H9 (cell line): ENCODE data around the gene RB1. TPM values are rescaled to one million over a fixed set of nuclear protein-coding genes. Genes with fewer than 3 reads are reported as not detected.

Experiments
- DNase-seq: peaks from one replicate; pipeline ENCODE4 v3.0.0-alpha.2; 2017
- H2AFZ ChIP-seq: one replicate; pipeline ENCODE4 v1.6.1; 2013; ENCODE audit warnings: mild to moderate bottlenecking, low read length, control low read depth, moderate library complexity
- H2AK5ac ChIP-seq: 2 replicates; pipeline ENCODE4 v1.6.1; 2013; ENCODE audit warnings: low read length, control low read depth, mixed read lengths; ENCODE audit not compliant: insufficient read length
- H2BK120ac ChIP-seq: one replicate; pipeline ENCODE4 v1.6.1; 2013; ENCODE audit warnings: low read depth, mild to moderate bottlenecking, low read length, control low read depth, inconsistent platforms; ENCODE audit not compliant: poor library complexity, severe bottlenecking
- H2BK12ac ChIP-seq: 2 replicates; pipeline ENCODE4 v1.6.1; 2013; ENCODE audit warnings: low read length, control low read depth, mixed read lengths, low read depth; ENCODE audit not compliant: insufficient read length
- H2BK15ac ChIP-seq: 2 replicates; pipeline ENCODE4 v1.6.1; 2013; ENCODE audit warnings: low read depth, low read length, control low read depth
- H2BK20ac ChIP-seq: one replicate; pipeline ENCODE4 v1.6.1; 2013; ENCODE audit warnings: low read depth, mild to moderate bottlenecking, low read length, control low read depth, inconsistent platforms; ENCODE audit not compliant: poor library complexity, severe bottlenecking
- H2BK5ac ChIP-seq: 2 replicates; pipeline ENCODE4 v1.6.1; 2013; ENCODE audit warnings: low read length, control low read depth, mixed read lengths; ENCODE audit not compliant: insufficient read length
- H3K14ac ChIP-seq: 2 replicates; pipeline ENCODE4 v1.6.1; 2013; ENCODE audit warnings: low read length, control low read depth; ENCODE audit not compliant: insufficient read depth
- H3K18ac ChIP-seq: 2 replicates; pipeline ENCODE4 v1.6.1; 2013; ENCODE audit warnings: low read depth, mild to moderate bottlenecking, mixed read lengths, low read length, control low read depth; ENCODE audit not compliant: insufficient read length
- H3K23ac ChIP-seq: 2 replicates; pipeline ENCODE4 v1.6.1; 2013; ENCODE audit warnings: low read length, control low read depth, mixed read lengths, low read depth; ENCODE audit not compliant: insufficient read length
- H3K23me2 ChIP-seq: 2 replicates; pipeline ENCODE4 v1.6.1; 2013; ENCODE audit warnings: low read depth, mild to moderate bottlenecking, mixed read lengths, low read length, control low read depth; ENCODE audit not compliant: insufficient read length, poor library complexity, severe bottlenecking
- H3K27ac ChIP-seq: 2 replicates; pipeline ENCODE4 v1.5.1; 2013; ENCODE audit warnings: low read length, control low read depth, mixed read lengths, low read depth; ENCODE audit not compliant: insufficient read length
- H3K27me3 ChIP-seq: 2 replicates; pipeline ENCODE4 v1.6.1; 2013; ENCODE audit warnings: low read length, control low read depth, inconsistent platforms; ENCODE audit not compliant: insufficient read depth
- H3K4ac ChIP-seq: 2 replicates; pipeline ENCODE4 v1.6.1; 2013; ENCODE audit warnings: low read depth, mild to moderate bottlenecking, control low read depth, inconsistent platforms, low read length, moderate library complexity
- H3K4me1 ChIP-seq: 2 replicates; pipeline ENCODE4 v1.6.1; 2013; ENCODE audit warnings: low read length, control low read depth, inconsistent platforms; ENCODE audit not compliant: insufficient read depth
- H3K4me2 ChIP-seq: 2 replicates; pipeline ENCODE4 v1.6.1; 2013; ENCODE audit warnings: low read length, control low read depth, mixed read lengths; ENCODE audit not compliant: insufficient read length, insufficient read depth
- H3K56ac ChIP-seq: 2 replicates; pipeline ENCODE4 v1.6.1; 2013; ENCODE audit warnings: low read depth, mild to moderate bottlenecking, mixed read lengths, low read length, control low read depth; ENCODE audit not compliant: insufficient read length
- H3K79me1 ChIP-seq: 2 replicates; pipeline ENCODE4 v1.6.1; 2013; ENCODE audit warnings: low read depth, mild to moderate bottlenecking, moderate library complexity, low read length, control low read depth, inconsistent platforms; ENCODE audit not compliant: insufficient read depth, poor library complexity, severe bottlenecking
- H3K79me2 ChIP-seq: 2 replicates; pipeline ENCODE4 v1.6.1; 2013; ENCODE audit warnings: low read length, control low read depth, inconsistent platforms; ENCODE audit not compliant: insufficient read depth
- H3K9ac ChIP-seq: 2 replicates; pipeline ENCODE4 v1.6.1; 2013; ENCODE audit warnings: low read length, control low read depth, mixed read lengths; ENCODE audit not compliant: insufficient read length; ENCODE audit errors: extremely low read depth
- H3K9me3 ChIP-seq: one replicate; pipeline ENCODE4 v1.6.1; 2013; ENCODE audit warnings: low read depth, low read length, inconsistent platforms; ENCODE audit not compliant: control insufficient read depth
- H3T11ph ChIP-seq: one replicate; pipeline ENCODE4 v1.6.1; 2013; ENCODE audit warnings: mild to moderate bottlenecking, low read length, control low read depth, inconsistent platforms
- H4K20me1 ChIP-seq: one replicate; pipeline ENCODE4 v1.6.1; 2013; ENCODE audit not compliant: control insufficient read depth, insufficient read length, insufficient read depth
- H4K5ac ChIP-seq: 2 replicates; pipeline ENCODE4 v1.6.1; 2013; ENCODE audit warnings: low read depth, mild to moderate bottlenecking, mixed read lengths, low read length, control low read depth; ENCODE audit not compliant: insufficient read length
- H4K8ac ChIP-seq: replicated peaks from 2 replicates; pipeline ENCODE4 v1.6.1; 2013; ENCODE audit warnings: low read length, control low read depth, mixed read lengths, low read depth; ENCODE audit not compliant: insufficient read length
- H4K91ac ChIP-seq: 2 replicates; pipeline ENCODE4 v1.6.1; 2013; ENCODE audit warnings: low read depth, mild to moderate bottlenecking, moderate library complexity, mixed read lengths, low read length, control low read depth; ENCODE audit not compliant: insufficient read length
- H3K27ac Mint-ChIP-seq, 3 experiments: 2 replicates in 2 of 3; 3 replicates in 1 of 3; pipeline ENCODE4 v1.8.0; 2020 to 2021; ENCODE audit warnings: mixed read lengths in 3 of 3, mild to moderate bottlenecking in 1 of 3, moderate library complexity in 1 of 3
- H3K27me3 Mint-ChIP-seq: 2 replicates; pipeline ENCODE4 v1.8.0; 2021; ENCODE audit warnings: low read depth, mild to moderate bottlenecking, moderate library complexity, mixed read lengths
- H3K36me3 Mint-ChIP-seq, 3 experiments: 2 replicates in 2 of 3; 3 replicates in 1 of 3; pipeline ENCODE4 v1.8.0; 2020 to 2021; ENCODE audit warnings: low read depth in 3 of 3, mixed read lengths in 3 of 3; ENCODE audit not compliant: insufficient read depth in 1 of 3
- H3K4me1 Mint-ChIP-seq, 2 experiments: 2 replicates each; pipeline ENCODE4 v1.8.0; 2020; ENCODE audit warnings: mixed read lengths in 2 of 2
- H3K4me3 Mint-ChIP-seq, 2 experiments: 2 replicates in 1 of 2; 3 replicates in 1 of 2; pipeline ENCODE4 v1.8.0; 2020 to 2021; ENCODE audit warnings: mild to moderate bottlenecking in 2 of 2, mixed read lengths in 2 of 2, moderate library complexity in 1 of 2
- H3K9me3 Mint-ChIP-seq, 2 experiments: 2 replicates in 1 of 2; 3 replicates in 1 of 2; pipeline ENCODE4 v1.8.0; 2020; ENCODE audit warnings: mild to moderate bottlenecking in 2 of 2, mixed read lengths in 2 of 2, moderate library complexity in 1 of 2
- WGBS: extraction: QIAGEN DNeasy Blood & Tissue Kit; methylation state at CpG from one replicate; pipeline ENCODE4 v1.1.7; 2013; ENCODE audit warnings: missing lambda C conversion rate, low lambda C conversion rate, mixed read lengths; ENCODE audit not compliant: insufficient read length; ENCODE audit errors: extremely low coverage; 5-methylcytosine and 5-hydroxymethylcytosine counted together
- total RNA-seq: library from RNA; stranded (reverse); gene quantifications from 2 replicates; pipeline ENCODE4 v1.2.1, GENCODE V29; 2021
- TF ChIP-seq, protein P1 (sequence below): fragments of 200-600 bp; sonication (generic); conservative IDR thresholded peaks from 3 replicates; pipeline ENCODE4 v1.8.0; 2021; ENCODE audit warnings: antibody characterized with exemption, mild to moderate bottlenecking

RB1 gene
- total RNA-seq, 1 experiment from 2014 or later, result 20.5 TPM

DNA sequence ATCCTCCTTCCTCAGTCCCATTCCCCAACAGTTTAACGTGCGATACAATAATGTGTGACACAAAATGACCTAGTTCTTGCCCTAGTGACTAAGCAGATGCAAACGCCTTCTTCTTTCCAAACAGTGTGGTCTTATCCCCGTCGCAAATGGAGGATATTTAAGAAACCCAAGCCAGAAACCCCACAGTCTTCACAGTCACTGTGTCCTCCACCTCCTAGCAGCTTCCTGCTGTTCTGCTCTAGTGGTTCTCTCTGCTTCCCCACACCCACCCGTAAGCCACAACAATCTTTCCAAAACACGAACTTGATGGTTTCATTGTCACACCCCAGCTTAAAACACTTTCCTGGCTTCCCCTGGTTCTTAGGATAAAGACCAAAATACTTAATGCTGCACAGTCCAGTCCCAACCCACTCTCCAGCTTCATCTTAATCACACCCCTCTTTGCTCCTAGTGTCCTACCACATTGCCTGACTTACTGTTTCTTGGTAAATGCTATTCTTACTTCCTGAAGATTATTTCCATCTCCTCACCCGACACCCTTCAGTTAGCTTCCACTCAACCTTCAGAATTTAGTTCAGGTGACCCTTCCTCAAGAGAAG, 38.2 kb upstream of the RB1 start:
- H3K4me1 Mint-ChIP-seq, result peaks cover 6 to 20% of the 10 kb centered on the region in 2 experiments
- H2BK15ac ChIP-seq, result no peak overlapping the region
- no peak overlapping the region for H2AK5ac ChIP-seq
- H3K18ac ChIP-seq, result no peak overlapping the region
- H4K5ac ChIP-seq, result no peak overlapping the region
- H2BK120ac ChIP-seq, result no peak overlapping the region
- no peak overlapping the region for H3K4me3 Mint-ChIP-seq
- DNase-seq, result no peak
- no peak overlapping the region for H3K4me2 ChIP-seq
- no peaks in the 10 kb centered on the region for H3K9me3 Mint-ChIP-seq
- peak overlapping the region; percentile 1 to 39 (median 14); a peak in 4 of 7 replicates for H3K27ac Mint-ChIP-seq
- no peaks in the 10 kb centered on the region for H3K79me2 ChIP-seq
- no peaks in the 10 kb centered on the region for H4K20me1 ChIP-seq
- H4K8ac ChIP-seq, result no peak overlapping the region
- no CpG with 5 or more reads among the region's 8 CpGs for WGBS
- H3K79me1 ChIP-seq, result no peaks in the 10 kb centered on the region
- no peak overlapping the region for H2BK12ac ChIP-seq
- H3K4ac ChIP-seq, result no peak overlapping the region
- no peak overlapping the region for H2BK5ac ChIP-seq
- TF ChIP-seq, protein P1, sequence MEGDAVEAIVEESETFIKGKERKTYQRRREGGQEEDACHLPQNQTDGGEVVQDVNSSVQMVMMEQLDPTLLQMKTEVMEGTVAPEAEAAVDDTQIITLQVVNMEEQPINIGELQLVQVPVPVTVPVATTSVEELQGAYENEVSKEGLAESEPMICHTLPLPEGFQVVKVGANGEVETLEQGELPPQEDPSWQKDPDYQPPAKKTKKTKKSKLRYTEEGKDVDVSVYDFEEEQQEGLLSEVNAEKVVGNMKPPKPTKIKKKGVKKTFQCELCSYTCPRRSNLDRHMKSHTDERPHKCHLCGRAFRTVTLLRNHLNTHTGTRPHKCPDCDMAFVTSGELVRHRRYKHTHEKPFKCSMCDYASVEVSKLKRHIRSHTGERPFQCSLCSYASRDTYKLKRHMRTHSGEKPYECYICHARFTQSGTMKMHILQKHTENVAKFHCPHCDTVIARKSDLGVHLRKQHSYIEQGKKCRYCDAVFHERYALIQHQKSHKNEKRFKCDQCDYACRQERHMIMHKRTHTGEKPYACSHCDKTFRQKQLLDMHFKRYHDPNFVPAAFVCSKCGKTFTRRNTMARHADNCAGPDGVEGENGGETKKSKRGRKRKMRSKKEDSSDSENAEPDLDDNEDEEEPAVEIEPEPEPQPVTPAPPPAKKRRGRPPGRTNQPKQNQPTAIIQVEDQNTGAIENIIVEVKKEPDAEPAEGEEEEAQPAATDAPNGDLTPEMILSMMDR, result no peak
- no peaks in the 10 kb centered on the region for H3K4me1 ChIP-seq
- no peak overlapping the region for H3K56ac ChIP-seq
- H3K9me3 ChIP-seq, result no peaks in the 10 kb centered on the region
- H3K36me3 Mint-ChIP-seq, result peaks cover 10 to 26% (median 23%) of the 10 kb centered on the region in 3 experiments
- H3K27me3 Mint-ChIP-seq, result no peaks in the 10 kb centered on the region
- no peak overlapping the region for H3K23ac ChIP-seq
- no peak overlapping the region for H3K14ac ChIP-seq
- no peak overlapping the region for H3K27ac ChIP-seq
- no peak overlapping the region for H4K91ac ChIP-seq
- no peaks in the 10 kb centered on the region for H3K23me2 ChIP-seq
- no peak overlapping the region for H3K9ac ChIP-seq
- no peak overlapping the region for H2AFZ ChIP-seq
- no peaks in the 10 kb centered on the region for H3K27me3 ChIP-seq
- H2BK20ac ChIP-seq, result no peak overlapping the region
- no peak overlapping the region for H3T11ph ChIP-seq
